Measurements from ENCODE around the gene LDHAL6A.
"Not testable (repeated sequence)": the region's sequence is repeated elsewhere in the genome, so short reads cannot be mapped to it uniquely, and the experiment has no call there.

LDHAL6A gene

DNA sequence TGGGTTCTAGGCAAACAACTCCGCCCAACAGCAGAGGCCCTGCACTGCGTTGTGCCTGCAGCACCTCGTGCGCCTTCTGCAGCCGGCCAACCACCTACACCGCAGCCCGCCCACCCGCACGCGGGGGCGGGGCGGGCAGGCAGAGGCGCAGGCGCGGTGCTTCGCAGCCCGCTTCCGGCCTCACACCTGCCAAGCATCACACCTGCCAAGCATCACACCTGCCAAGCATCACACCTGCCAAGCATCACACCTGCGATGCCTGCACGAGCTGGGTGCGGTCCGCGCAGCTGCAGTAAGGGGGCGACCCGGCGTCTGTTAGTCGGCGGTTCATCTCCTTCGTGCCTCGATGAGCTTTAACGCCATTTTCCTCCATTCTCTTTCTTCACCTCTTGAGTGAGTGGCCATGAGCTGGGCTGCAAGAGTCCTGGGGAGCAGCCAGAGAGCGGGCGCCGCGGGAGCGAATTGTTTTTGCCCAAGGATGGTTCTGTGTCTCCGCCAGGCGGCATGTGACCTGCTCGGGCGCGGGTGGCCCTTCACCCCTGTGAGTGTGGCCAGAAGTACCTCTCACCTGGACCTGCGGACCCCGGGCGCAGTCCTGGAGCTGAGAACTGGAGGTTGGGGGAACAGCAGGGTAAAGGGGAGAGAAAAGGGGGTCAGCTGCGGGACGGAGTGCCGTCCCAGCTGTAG is at the start of gene LDHAL6A:
LDHAL6A (plus strand) TSS at position 171 of the 687 bp plus-strand sequence. CDS start 825 bp downstream, outside the sequence.
- DNase-seq = no peak

DNA sequence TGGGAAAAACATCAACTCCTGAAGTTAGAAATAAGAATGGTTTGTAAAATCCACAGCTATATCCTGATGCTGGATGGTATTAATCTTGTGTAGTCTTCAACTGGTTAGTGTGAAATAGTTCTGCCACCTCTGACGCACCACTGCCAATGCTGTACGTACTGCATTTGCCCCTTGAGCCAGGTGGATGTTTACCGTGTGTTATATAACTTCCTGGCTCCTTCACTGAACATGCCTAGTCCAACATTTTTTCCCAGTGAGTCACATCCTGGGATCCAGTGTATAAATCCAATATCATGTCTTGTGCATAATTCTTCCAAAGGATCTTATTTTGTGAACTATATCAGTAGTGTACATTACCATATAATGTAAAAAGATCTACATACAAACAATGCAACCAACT is 48.3 kb upstream of the LDHAL6A start:
- not testable (repeated sequence) for DNase-seq

DNA sequence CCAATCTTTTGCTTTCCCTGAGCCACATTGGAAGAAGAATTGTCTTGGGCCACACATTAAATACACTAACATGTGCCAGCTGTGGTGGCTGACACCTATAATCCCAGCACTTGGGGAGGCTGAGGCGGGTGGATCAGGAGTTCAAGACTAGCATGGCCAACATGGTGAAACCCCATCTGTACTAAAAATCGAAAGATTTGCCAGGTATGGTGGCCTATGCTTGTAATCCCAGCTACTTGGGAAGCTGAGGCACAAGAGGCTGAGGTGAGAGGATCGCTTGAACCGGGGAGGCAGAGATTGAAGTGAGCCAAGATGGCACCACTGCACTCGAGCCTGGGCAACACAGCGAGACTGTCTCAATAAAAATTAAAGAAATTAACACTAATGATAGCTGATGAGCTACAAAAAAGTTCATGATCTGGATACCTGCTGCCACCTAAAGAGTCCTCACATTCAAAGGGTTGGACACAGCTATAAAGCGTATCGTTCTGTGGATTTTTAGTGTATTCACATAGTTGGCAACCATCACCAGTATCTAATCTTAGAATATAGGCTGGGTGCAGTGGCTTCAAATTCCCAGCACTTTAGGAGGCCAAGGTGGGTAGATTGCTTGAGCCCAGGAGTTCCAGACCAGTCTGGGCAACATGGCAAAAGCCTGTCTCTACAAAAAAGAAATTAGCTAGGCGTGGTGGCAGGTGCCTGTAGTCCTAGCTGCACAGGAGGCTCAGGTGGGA is 46.9 kb upstream of the LDHAL6A start:
- no peak for DNase-seq

DNA sequence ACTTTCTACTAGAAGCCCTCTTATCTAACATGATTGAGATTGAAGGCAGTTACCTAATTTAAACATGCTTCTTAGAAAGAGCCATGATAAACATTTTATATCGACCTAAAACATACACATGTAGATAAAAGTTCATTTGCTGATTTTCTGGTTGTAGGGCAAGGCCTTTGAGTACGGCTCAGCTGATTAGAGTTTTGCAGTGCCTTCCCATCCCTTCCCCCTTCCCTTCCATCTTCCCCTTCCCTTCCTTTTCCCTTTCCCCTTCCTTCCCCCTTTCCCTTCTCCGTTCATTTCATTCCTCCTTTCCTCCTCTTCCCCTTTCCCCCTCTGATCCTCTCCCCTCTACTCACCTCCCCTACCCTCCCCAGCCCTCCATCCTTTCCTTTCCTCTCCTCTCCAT is 39.2 kb upstream of the LDHAL6A start:
- no peak for DNase-seq

DNA sequence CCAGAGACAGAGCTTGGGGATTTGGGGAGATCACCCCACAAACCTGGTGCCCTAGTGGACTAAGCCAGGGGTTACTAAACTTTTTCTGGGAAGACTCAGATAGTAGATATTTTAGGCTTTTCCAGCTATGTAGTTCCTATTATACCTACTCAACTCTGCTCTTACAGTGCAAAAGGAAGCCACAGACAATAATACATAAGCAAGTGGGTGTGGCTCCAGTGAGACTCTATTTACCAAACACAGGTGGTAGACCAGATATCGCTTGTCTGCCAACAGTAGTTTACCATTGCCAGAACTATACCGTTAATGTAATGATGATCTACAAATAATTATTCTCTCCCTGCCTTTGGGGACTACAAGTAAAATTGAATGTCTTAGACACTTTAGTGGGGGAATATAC is 36.6 kb upstream of the LDHAL6A start:
- no peak for DNase-seq

DNA sequence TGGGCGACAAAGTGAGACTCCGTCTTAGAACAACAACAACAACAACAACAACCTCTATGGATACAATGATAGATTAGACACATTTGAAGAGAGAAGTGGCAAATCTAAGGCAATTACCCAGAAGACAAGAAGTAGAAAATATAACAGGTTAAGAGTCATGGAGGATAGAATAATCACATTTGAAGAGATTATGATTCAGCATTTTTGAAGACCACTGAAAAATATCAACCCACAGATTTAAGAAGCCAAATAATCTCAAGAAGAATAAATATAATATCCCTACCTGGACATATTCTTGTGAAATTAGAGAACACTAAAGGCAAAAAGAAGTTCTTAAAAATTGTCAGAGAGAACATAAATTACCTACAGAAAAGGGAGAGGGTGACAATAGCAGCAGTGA is 35.6 kb upstream of the LDHAL6A start:
- DNase-seq = no peak

DNA sequence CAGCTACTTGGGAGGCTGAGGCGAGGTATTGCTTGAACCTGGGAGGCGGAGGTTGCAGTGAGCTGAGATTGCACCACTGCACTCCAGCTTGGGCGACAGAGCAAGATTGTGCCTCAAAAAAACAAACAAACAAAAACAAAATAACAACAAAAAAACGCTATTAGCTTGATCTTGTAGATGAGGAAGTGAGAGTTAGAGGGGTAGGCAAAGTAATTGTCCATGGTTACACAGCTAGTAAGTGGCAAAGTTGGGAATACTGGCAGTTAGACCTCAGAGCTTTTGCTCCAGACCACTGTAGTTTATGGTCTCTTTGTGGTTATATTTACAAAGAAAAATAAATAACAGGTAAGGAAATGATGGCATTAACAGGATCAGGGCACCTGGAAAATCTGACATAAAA is 28.4 kb upstream of the LDHAL6A start:
- DNase-seq = no peak

DNA sequence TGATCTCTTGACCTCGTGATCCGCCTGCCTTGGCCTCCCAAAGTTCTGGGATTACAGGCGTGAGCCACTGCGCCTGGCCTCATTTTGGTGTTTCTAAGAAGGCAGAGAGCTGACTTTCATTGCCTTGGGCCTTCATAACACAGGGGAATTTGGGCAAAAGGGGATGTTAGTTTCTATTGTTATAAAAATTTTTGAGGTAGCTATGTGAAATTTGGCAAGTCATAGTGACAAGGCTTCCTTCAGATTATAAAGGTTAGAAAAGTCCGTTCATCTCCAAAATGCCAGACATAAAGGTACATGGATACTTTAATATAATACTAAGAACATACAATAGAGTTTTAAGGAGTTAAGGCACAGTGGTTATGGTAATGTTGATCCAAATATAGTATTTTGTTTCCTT is 26.3 kb upstream of the LDHAL6A start:
- DNase-seq = no peak

DNA sequence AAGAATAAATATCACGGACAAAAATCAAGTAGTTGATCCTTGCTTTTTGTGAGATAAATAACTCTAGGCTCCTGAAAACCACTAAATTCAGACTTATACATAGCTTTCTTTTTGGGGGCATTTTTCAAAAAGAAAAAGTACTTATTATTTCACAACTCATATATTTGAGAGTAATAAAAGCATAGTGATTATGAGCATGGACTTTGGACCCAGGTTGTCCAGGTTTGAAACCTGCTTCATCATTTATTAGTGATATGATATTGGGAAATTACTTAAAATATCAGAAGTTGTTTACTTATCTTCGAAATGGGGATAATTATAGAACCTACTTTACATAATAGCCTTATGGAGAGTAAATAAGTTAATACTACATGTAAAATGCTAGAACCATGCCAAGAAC is 17.0 kb upstream of the LDHAL6A start:
- DNase-seq = no peak

DNA sequence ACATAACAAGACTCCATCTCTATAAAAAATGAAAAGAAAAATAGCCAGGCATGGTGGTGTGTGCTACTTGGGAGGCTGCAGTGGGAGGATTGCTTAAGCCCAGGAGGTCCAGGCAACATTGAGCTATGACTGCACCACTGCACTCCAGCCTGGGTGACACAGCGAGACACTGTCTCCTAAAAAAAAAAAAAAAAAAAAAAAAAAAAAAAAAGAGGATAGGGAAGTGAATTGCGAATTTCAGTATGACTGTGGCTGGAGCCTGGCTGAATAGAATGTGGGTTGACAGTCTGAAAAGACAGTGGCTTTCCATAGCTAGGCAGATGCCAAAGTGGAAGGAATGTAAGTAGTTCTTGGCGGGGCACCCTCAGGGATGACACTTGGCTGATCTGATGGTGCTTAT is 6.4 kb upstream of the LDHAL6A start:
- DNase-seq = no peak

DNA sequence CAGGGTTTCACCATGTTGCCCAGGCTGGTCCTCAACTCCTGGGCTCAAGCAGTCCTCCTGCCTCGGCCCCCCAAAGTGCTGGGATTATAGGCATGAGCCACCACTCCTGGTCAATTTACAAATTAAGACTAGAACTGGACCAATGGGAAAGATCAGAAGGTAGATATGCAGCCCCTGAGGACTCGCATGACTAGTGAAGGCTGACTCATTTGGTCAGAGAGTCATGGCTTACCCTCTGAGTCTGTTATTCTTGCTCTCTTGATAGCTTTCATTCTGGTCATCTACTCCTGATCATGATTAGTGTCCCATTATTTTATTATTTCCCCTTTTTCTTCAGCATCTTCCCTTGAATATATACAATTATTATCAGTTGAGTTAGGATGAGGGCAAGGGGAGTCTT is 2.7 kb upstream of the LDHAL6A start:
- DNase-seq = no peak

DNA sequence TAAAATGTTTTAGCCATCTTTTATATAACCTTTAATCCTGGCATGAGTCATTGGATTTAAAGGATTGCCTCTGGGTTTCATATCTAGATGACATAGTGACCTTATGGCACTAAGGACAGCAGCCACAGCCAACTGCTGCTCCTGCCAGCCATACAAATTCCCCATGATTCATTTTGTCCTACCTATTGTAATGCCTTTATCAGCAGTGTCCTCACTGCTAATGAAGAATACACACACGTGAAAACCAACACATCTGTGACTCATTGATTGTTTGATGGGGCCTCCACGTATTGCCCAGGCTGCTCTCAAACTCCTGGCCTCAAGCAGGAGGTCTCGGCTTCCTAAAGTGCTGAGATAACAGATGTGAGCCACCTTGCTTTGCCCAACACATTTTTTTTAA is 1.8 kb downstream of the LDHAL6A start:
- no peak for DNase-seq

DNA sequence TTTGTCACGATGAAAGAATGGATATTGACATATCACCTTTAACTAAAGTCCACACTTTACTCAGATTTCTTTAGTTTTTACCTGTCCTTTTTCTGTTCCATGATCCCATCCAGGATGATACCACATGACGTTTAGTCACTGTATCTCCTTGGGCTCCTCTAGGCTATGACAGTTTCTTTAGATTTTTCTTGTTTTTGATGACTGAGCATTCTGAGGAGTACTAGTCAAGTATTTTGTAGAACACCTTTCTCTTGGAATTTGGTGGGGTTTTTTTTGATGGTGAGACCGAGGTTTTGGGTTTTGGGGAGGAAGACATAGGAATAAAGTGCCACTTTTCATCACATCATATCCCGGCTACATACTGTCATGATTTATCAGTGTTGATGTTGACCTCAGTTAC is 4.0 kb downstream of the LDHAL6A start:
- DNase-seq = no peak

DNA sequence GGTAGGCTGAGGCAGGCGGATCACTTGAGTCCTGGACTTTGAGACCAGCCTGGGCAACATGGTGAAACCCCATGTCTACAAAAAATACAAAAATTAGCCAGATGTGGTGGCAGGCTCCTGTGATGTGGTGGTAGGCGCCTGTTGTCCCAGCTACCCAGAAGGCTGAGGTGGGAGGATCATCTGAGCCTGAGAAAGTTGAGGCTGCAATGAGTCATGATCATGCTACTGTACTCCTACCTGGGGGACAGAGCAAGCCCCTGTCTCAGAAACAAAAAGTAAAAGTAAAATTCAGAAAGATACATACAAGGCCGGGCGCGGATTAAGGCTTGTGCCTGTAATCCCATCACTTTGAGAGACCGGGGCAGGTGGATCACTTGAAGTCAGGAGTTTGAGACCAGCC is 6.3 kb downstream of the LDHAL6A start:
- no peak for DNase-seq

DNA sequence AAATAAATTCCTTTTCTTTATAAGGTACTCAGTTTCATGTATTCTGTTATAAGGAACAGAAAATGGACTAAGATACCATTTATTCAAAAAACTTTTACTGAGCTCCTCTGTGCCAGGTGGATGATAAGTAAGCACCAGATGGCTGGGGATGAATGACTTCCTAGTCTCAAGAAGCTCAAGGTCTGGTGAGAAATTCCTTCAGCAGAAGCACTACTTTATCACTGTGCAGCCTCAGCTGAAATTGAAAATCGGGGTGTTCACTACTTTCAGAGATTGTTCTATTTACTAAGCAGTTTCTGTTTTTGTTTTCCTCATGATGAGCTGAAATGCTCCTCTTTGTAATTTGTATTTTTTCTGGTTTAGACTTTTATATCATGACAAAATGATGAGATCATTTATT is 7.8 kb downstream of the LDHAL6A start:
- DNase-seq = no peak

DNA sequence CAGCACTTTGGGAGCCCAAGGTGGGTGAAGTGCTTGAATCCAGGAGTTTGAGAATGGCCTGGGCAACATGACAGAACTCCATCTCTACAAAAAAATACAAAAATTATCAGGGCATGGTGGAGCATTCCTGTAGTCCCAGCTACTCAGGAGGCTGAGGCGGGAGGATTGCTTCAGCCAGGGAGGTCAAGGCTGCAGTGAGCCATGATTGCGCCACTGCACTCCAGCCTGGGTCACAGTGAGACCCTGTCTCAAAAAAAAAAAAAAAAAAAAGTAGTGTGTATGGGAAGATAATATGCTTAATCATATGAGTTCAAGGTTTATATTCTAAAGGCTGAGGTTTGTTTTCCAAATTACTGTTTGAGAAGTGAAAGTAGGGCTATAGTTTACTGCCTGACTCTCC is 10.7 kb downstream of the LDHAL6A start:
- no peak for DNase-seq

DNA sequence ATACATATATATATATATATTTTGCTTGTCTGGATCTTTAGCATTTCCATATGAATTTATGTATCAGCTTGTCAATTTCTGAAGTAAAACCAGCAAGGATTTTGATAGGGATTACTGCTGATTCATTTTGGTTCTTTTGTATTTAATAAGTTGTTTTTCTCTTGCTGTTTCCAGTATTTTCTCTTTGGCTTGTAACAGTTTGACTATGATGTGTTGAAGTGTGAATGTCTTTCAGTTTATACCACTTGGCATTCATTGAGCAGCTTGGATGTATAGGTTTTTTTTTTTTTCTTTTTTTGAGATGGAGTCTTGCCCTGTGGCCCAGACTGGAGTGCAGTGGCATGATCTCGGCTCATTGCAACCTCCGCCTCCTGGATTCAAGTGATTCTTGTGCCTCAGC is 12.4 kb downstream of the LDHAL6A start:
- DNase-seq = no peak

DNA sequence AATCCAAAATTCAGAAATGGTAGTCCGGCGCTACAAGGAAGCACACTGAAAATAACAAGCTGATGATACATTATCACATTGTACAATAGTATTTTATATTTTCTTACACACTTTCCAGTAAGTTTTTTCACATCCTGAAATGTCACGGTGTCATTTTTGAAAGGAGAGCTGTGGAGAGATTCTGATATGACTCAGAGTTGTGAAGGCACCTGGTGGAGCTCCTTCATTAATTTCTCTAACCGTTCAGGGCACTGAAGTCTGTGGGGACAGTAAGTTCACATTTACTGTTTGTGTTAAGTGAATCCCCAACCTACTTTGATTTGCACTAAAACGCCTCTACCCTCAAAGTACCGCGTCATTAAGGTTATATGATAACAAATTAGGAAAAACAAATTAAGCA is 13.3 kb downstream of the LDHAL6A start:
- no peak for DNase-seq

DNA sequence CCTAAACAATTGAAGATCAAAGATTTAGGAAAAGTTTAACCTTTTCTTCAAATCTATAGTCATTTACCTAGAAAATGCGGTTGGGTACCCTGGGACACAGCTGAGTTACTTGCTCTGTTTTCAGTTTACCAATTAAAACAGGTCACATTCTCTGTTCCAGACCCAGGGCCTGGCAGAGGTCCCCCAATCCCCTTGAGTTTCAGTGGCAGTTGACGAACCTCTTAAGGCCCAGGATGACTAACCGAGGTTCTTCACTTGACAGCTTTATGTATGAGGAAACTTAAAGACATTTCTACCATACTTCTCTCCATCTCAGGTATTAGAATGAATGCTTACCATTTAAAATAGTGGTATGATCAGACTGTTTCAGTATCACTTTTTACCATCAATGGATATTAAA is 16.3 kb downstream of the LDHAL6A start:
- no peak for DNase-seq

DNA sequence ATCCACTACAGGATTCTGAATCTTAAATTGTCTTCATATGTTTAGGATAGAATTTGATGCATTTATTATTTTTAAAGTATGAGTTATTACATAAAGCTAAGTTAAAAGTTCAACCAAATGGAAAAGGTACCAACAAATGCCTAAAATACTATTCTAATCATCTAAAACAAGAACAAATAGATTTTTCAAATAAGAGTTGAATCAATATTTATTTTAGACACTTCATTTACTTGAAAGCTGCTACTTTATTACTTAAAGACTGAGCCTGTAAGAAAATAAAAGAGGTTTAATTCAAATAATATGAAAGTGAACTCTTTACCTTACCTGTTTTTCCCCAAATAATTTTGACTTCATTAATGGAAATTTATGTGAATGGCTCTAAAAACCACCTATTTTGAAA is 16.9 kb downstream of the LDHAL6A start:
- DNase-seq = no peak

DNA sequence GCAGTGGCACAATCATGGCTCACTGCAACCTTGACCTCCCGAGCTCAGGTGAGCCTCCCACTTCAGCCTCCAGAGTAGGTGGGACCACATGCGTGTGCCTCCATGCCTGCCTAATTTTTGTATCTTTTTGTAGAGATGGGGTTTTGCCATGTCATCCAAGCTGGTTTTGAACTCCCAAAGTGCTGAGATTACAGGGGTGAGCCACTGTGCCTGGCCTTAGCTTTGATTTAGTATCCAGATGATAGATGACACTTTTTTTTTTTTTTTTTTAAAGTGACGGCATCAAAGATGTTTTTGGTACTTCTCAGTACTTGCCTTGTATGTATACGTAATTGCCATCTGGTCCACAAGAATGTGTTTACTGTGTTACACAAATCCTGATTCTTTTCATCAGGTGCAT is 23.4 kb downstream of the LDHAL6A start:
- no peak for DNase-seq

DNA sequence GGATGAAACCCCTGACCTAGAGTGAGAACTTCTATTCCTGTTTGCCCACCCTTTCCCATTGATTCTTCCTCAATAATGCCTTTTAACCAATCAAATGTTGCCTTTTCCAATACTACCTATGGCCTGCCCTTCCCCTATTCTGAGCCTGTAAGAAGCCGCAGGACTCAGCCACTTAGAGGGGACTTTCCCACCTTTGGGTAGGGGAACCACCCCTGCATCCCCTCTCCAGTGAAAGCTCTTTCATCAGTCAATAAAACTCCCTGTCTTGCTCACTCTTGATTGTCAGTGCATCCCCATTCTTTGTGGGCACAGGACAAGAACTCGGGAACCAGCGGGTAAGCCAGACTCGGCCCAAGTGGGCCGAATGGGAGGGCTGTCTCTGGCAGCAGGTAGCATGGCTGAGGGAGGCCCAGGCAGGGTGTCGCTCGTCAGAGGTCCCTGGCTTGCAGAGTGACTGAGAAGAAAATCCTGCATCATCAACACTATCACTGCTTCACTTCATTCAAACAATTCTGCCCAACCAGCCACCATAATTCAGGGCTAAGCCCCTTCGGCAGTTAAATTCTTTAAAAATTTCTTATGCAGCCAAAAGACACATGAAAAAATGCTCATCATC is 30.4 kb downstream of the LDHAL6A start:
- no peak for DNase-seq

DNA sequence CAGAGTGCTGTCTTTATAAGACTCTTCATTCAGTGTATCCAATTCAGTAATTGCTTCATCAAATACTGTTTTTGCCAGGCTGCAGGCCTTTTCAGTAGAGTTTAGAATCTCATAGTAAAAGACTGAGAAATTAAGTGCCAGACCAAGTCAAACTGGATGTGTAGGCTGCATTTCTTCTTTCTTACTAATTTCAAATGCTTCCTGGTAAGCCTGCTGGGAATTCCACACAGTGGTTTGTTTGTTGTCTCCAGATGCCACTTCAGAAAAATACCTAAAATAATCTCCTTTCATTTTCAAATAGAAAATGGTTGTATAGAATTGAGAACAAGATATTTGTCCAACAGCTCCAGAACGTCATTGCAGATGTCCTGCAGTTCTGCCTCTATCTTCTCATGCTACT is 34.7 kb downstream of the LDHAL6A start:
- no peak for DNase-seq

DNA sequence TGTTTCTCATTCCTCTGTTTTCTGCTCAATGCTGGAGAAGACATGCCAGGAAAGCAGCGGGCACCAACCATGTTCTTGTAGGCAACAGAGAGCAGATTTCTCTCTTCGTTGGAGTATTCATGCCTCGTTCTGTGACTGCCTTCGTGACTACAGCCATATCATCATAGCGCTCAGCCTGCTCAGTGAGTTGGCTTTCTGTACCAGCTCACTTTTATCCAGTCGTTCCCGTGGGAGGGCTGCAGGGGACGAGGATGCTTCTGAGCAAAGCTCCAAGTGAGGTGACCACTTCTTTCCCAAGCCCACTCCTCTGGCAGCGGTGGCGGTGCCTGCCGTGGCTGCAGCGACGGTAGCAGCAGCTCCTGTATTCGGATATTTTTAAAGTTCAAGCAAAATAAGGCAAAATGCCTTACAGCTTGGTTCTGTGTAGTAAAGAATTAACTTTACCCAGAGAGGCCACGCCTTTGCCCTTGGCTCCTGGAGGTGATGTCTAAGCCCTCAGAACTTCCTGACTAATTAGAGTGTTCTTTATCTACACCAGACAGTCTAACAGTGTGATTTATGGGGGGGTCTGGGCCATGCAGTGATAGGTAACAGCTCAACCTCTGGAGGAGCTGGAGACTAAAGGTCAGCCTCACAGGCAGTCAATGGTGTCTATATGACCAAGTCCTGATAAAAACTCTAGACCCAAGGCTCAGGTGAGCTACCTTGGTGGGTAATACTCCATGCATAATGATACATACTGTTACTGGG is 35.3 kb downstream of the LDHAL6A start:
- no peak for DNase-seq

Measured in NCI-H1092 (cell line).